Measurements from ENCODE around the gene LCE3B. TPM values are rescaled to one million over a fixed set of nuclear protein-coding genes. Genes with fewer than 3 reads are reported as not detected.

Gene LCE3B
- total RNA-seq, 4 donors from 2014 or later: not detected

- Histone ChIP-seq H3K4me3 (no peak overlapping the region), H3K36me3 (no peaks in the 10 kb centered on the region), H3K27me3 (no peaks in the 10 kb centered on the region), H3K4me1 (no peaks in the 10 kb centered on the region), H3K27ac (no peak overlapping the region), H3K9me3 (no peaks in the 10 kb centered on the region)
- TF ChIP-seq EP300 (IDR thresholded peaks at IDR 0.05) (no peak), CTCF (IDR thresholded peaks at IDR 0.05) (no peak), POLR2AphosphoS5 (IDR thresholded peaks at IDR 0.05) (no peak), POLR2A (IDR thresholded peaks at IDR 0.05) (no peak)
- 86% methylated on average over 4 of the region's 4 CpGs for WGBS
- DNase-seq (ENCODE audit: low spot score in 2 of 2): no peak
Measured at GRCh38 chr1:152657677-152658076, 44.1 kb downstream of the LCE3B start.

- no peaks in the 10 kb centered on the region for H3K4me1 ChIP-seq
- H3K27ac ChIP-seq: no peak overlapping the region
- WGBS: 98% methylated on average over 3 of the region's 3 CpGs
- no peak for DNase-seq (ENCODE audit: low spot score in 2 of 2)
- H3K4me3 ChIP-seq: no peak overlapping the region
- H3K27me3 ChIP-seq: no peaks in the 10 kb centered on the region
- TF ChIP-seq CTCF (IDR thresholded peaks at IDR 0.05): no peak
- no peak for TF ChIP-seq EP300 (IDR thresholded peaks at IDR 0.05)
- no peak for TF ChIP-seq POLR2AphosphoS5 (IDR thresholded peaks at IDR 0.05)
- TF ChIP-seq POLR2A (IDR thresholded peaks at IDR 0.05): no peak
- H3K9me3 ChIP-seq: no peaks in the 10 kb centered on the region
- no peaks in the 10 kb centered on the region for H3K36me3 ChIP-seq
Measured at GRCh38 chr1:152658649-152659048, 45.0 kb downstream of the LCE3B start.

- H3K36me3 ChIP-seq: no peaks in the 10 kb centered on the region
- no peaks in the 10 kb centered on the region for H3K27me3 ChIP-seq
- H3K4me3 ChIP-seq: no peak within 1 kb of the TSS
- H3K9me3 ChIP-seq: no peaks in the 10 kb centered on the region
- no peak within 1 kb of the TSS for H3K27ac ChIP-seq
- TF ChIP-seq POLR2AphosphoS5 (IDR thresholded peaks at IDR 0.05): no peak
- TF ChIP-seq EP300 (IDR thresholded peaks at IDR 0.05): no peak
- TF ChIP-seq CTCF (IDR thresholded peaks at IDR 0.05): no peak
- TF ChIP-seq POLR2A (IDR thresholded peaks at IDR 0.05): no peak
- WGBS: 100% methylated on average over 3 of the region's 3 CpGs
- no peak for DNase-seq (ENCODE audit: low spot score in 2 of 2)
- H3K4me1 ChIP-seq: no peaks in the 10 kb centered on the region
Measured at GRCh38 chr1:152663098-152663497, 49.5 kb downstream of the LCE3B start, which contains the start of gene LCE2D. TSS of gene LCE2D (plus strand) at chr1:152663380. CDS start at chr1:152664106, 726 bp downstream.

Other genes starting within 250 kb of the LCE3B start
- 10 to 100 TPM in 1 of 4 donors, 1 to 10 TPM in 2, under 1 TPM in 1; 0.72 to 12.6 (median 5.4) TPM for gene CRNN, start 199.5 kb upstream of the LCE3B start, total RNA-seq
- gene LCE5A, start 103.0 kb upstream of the LCE3B start, total RNA-seq: 100 to 1,000 TPM in 3 of 4 donors, 10 to 100 TPM in 1; 41.1 to 222 (median 140) TPM
- gene CRCT1, start 99.3 kb upstream of the LCE3B start, total RNA-seq: 100 to 1,000 TPM in 3 of 4 donors, 10 to 100 TPM in 1; 19.1 to 228 (median 129) TPM
- gene LCE3E, start 47.0 kb upstream of the LCE3B start, total RNA-seq: 10 to 100 TPM in 1 of 4 donors, 1 to 10 TPM in 2, not detected in 1; 4.8 to 19.0 (median 7.4) TPM
- 10 to 100 TPM in 2 of 4 donors, 1 to 10 TPM in 2; 3.7 to 27.1 (median 15.4) TPM for gene LCE3D, start 33.3 kb upstream of the LCE3B start, total RNA-seq
- gene LCE3C, start 13.6 kb upstream of the LCE3B start, total RNA-seq: not detected
- not detected for gene LCE3A, start 9.3 kb downstream of the LCE3B start, total RNA-seq
- 100 to 1,000 TPM in 3 of 4 donors, 10 to 100 TPM in 1; 11.8 to 304 (median 222) TPM for gene LCE2D, start 49.6 kb downstream of the LCE3B start, total RNA-seq
- gene LCE2C, start 61.5 kb downstream of the LCE3B start, total RNA-seq: 100 to 1,000 TPM in 3 of 4 donors, 10 to 100 TPM in 1; 66.5 to 669 (median 515) TPM
- gene LCE2B, start 72.3 kb downstream of the LCE3B start, total RNA-seq: 1,000 to 10,000 TPM in 2 of 4 donors, 100 to 1,000 TPM in 1, 10 to 100 TPM in 1; 91.9 to 1,442 (median 997) TPM
- 100 to 1,000 TPM in 3 of 4 donors, 10 to 100 TPM in 1; 28.2 to 457 (median 159) TPM for gene LCE2A, start 84.5 kb downstream of the LCE3B start, total RNA-seq
- gene LCE4A, start 94.3 kb downstream of the LCE3B start, total RNA-seq: 1 to 10 TPM in 3 of 4 donors, not detected in 1; 3.0 to 7.7 (median 3.6) TPM
- gene KPRP, start 144.2 kb downstream of the LCE3B start, total RNA-seq: 100 to 1,000 TPM in 3 of 4 donors, 10 to 100 TPM in 1; 20.9 to 138 (median 131) TPM
- 10 to 100 TPM in 3 of 4 donors, not detected in 1; 23.4 to 71.3 (median 42.8) TPM for gene LCE1F, start 161.3 kb downstream of the LCE3B start, total RNA-seq
- 10 to 100 TPM in 3 of 4 donors, 1 to 10 TPM in 1; 5.5 to 71.0 (median 29.6) TPM for gene LCE1E, start 172.4 kb downstream of the LCE3B start, total RNA-seq
- 100 to 1,000 TPM in 2 of 4 donors, 10 to 100 TPM in 2; 32.8 to 203 (median 101) TPM for gene LCE1D, start 182.9 kb downstream of the LCE3B start, total RNA-seq
- 1,000 to 10,000 TPM in 3 of 4 donors, 10 to 100 TPM in 1; 73.2 to 1,471 (median 1,283) TPM for gene LCE1C, start 192.8 kb downstream of the LCE3B start, total RNA-seq
- 100 to 1,000 TPM in 3 of 4 donors, 10 to 100 TPM in 1; 29.6 to 197 (median 166) TPM for gene LCE1B, start 198.2 kb downstream of the LCE3B start, total RNA-seq
- 100 to 1,000 TPM in 3 of 4 donors, 10 to 100 TPM in 1; 69.4 to 516 (median 417) TPM for gene LCE1A, start 213.7 kb downstream of the LCE3B start, total RNA-seq
- 10 to 100 TPM in 3 of 4 donors, 1 to 10 TPM in 1; 3.0 to 95.6 (median 55.0) TPM for gene LCE6A, start 229.0 kb downstream of the LCE3B start, total RNA-seq
- not detected for gene LCE7A, start 246.2 kb downstream of the LCE3B start, total RNA-seq